GM23338 (cell line): ENCODE data around the gene CEP19. TPM values are rescaled to one million over a fixed set of nuclear protein-coding genes. Genes with fewer than 3 reads are reported as not detected.

Source experiments
- ATAC-seq: fragments of 200-7000 bp; cut with Tn5 transposase; 3 replicates; pipeline ENCODE4 v1.9.1; 2020
- DNase-seq: peaks from one replicate; pipeline ENCODE4 v3.0.0-alpha.2; 2015; ENCODE audit warnings: low spot score
- H2AFZ ChIP-seq: fragments of 200-600 bp; sonication (generic); 2 replicates; pipeline ENCODE4 v1.8.0; 2016; ENCODE audit warnings: antibody characterized with exemption, mild to moderate bottlenecking, moderate library complexity
- H3F3A ChIP-seq: fragments of 200-600 bp; sonication (generic); replicated peaks from 2 replicates; pipeline ENCODE4 v1.8.0; 2017; ENCODE audit warnings: antibody characterized with exemption, mixed run types, low read depth
- H3K27ac ChIP-seq: fragments of 200-600 bp; sonication (generic); 2 replicates; pipeline ENCODE4 v1.6.1; 2016; ENCODE audit warnings: low read depth
- H3K27me3 ChIP-seq: fragments of 200-600 bp; sonication (generic); 2 replicates; pipeline ENCODE4 v1.8.0; 2016; ENCODE audit warnings: mild to moderate bottlenecking, mixed run types, moderate library complexity; ENCODE audit not compliant: insufficient read depth
- H3K36me3 ChIP-seq: fragments of 200-600 bp; sonication (generic); 2 replicates; pipeline ENCODE4 v1.8.0; 2016; ENCODE audit warnings: mild to moderate bottlenecking; ENCODE audit not compliant: insufficient read depth
- H3K4me1 ChIP-seq: fragments of 200-600 bp; sonication (generic); 2 replicates; pipeline ENCODE4 v1.8.0; 2016; ENCODE audit warnings: mild to moderate bottlenecking, moderate library complexity; ENCODE audit not compliant: insufficient read depth
- H3K4me2 ChIP-seq: fragments of 200-600 bp; sonication (generic); 2 replicates; pipeline ENCODE4 v1.7.1; 2017; ENCODE audit warnings: mixed run types
- H3K4me3 ChIP-seq: fragments of 200-600 bp; sonication (generic); 2 replicates; pipeline ENCODE4 v1.6.1; 2016; ENCODE audit warnings: mixed run types
- H3K79me2 ChIP-seq: fragments of 200-600 bp; sonication (generic); replicated peaks from 2 replicates; pipeline ENCODE4 v1.8.0; 2017; ENCODE audit warnings: mild to moderate bottlenecking; ENCODE audit not compliant: insufficient read depth
- H3K9me2 ChIP-seq: fragments of 200-600 bp; sonication (generic); 2 replicates; pipeline ENCODE4 v1.8.0; 2017; ENCODE audit not compliant: insufficient read depth
- H4K20me1 ChIP-seq: fragments of 200-600 bp; sonication (generic); replicated peaks from 2 replicates; pipeline ENCODE4 v1.8.0; 2017; ENCODE audit warnings: mild to moderate bottlenecking; ENCODE audit not compliant: insufficient read depth
- H3K27ac Mint-ChIP-seq: 2 replicates; pipeline ENCODE4 v1.8.0; 2020; ENCODE audit warnings: inconsistent platforms, mild to moderate bottlenecking, moderate library complexity, mixed read lengths
- H3K27me3 Mint-ChIP-seq: 3 replicates; pipeline ENCODE4 v1.8.0; 2022; ENCODE audit warnings: low read depth, mild to moderate bottlenecking, moderate library complexity, mixed read lengths, inconsistent platforms; ENCODE audit not compliant: insufficient read depth, poor library complexity
- H3K36me3 Mint-ChIP-seq: 3 replicates; pipeline ENCODE4 v1.8.0; 2021; ENCODE audit warnings: low read depth, mild to moderate bottlenecking, inconsistent platforms, moderate library complexity, mixed read lengths
- H3K4me1 Mint-ChIP-seq: 3 replicates; pipeline ENCODE4 v1.8.0; 2020; ENCODE audit warnings: mild to moderate bottlenecking, inconsistent platforms, mixed read lengths
- H3K4me3 Mint-ChIP-seq: 3 replicates; pipeline ENCODE4 v1.8.0; 2021; ENCODE audit warnings: moderate library complexity, mild to moderate bottlenecking, inconsistent platforms, mixed read lengths
- H3K9me3 Mint-ChIP-seq: 3 replicates; pipeline ENCODE4 v1.8.0; 2020; ENCODE audit warnings: moderate library complexity, mild to moderate bottlenecking, inconsistent platforms, mixed read lengths
- ETS1 ChIP-seq: IDR thresholded peaks from 2 replicates; pipeline ENCODE4 v1.6.1; 2016; ENCODE audit warnings: antibody characterized with exemption
- EZH2 ChIP-seq: fragments of 200-600 bp; sonication (generic); IDR thresholded peaks from one replicate; pipeline ENCODE4 v1.8.0; 2017; ENCODE audit warnings: antibody characterized with exemption, mild to moderate bottlenecking, low read depth; ENCODE audit not compliant: unreplicated experiment
- EZH2phosphoT487 ChIP-seq: fragments of 200-600 bp; sonication (generic); IDR thresholded peaks from one replicate; pipeline ENCODE4 v1.8.1; 2018; ENCODE audit warnings: antibody characterized with exemption; ENCODE audit not compliant: unreplicated experiment
- JUNB ChIP-seq: IDR thresholded peaks from one replicate; pipeline ENCODE4 v1.6.1; 2016; ENCODE audit warnings: antibody characterized with exemption; ENCODE audit not compliant: unreplicated experiment
- NANOG ChIP-seq: IDR thresholded peaks from 2 replicates; pipeline ENCODE4 v1.6.1; 2016; ENCODE audit warnings: antibody characterized with exemption, borderline replicate concordance
- POLR2AphosphoS5 ChIP-seq: IDR thresholded peaks from 2 replicates; pipeline ENCODE4 v1.6.1; 2016; ENCODE audit warnings: antibody characterized with exemption, low read depth
- REST ChIP-seq: IDR thresholded peaks from one replicate; pipeline ENCODE4 v1.6.1; 2018; ENCODE audit warnings: antibody characterized with exemption; ENCODE audit not compliant: unreplicated experiment
- ZNF114 ChIP-seq: fragments of 250-450 bp; sonication (Bioruptor Pico); IDR thresholded peaks from 2 replicates; pipeline ENCODE4 v1.5.0; 2020; ENCODE audit warnings: mild to moderate bottlenecking, moderate library complexity
- ZNF331 ChIP-seq: fragments of 250-450 bp; sonication (Bioruptor Pico); IDR thresholded peaks from 2 replicates; pipeline ENCODE4 v1.5.0; 2020; ENCODE audit warnings: low read depth, mild to moderate bottlenecking, moderate library complexity
- polyA plus RNA-seq: library from polyadenylated mRNA; unstranded; fragments of >200 nt; fragmentation: Nextera tagmentation; extraction: Ambion mirVana; gene quantifications from 2 replicates; pipeline ENCODE4 v1.2.1, GENCODE V29; 2016
- total RNA-seq: library from RNA; depleted of rRNA; stranded (reverse); fragments of >200 nt; shearing (Covaris generic); gene quantifications from 2 replicates; pipeline ENCODE4 v1.2.3, GENCODE V29; 2014
- TF ChIP-seq, protein P1 (sequence below), 2 experiments: fragments of 200-600 bp in 1 of 2; sonication (generic) in 1 of 2; conservative IDR thresholded peaks; 2 replicates each; pipeline versions ENCODE4 v1.5.1 to v1.6.1; 2016 to 2017; ENCODE audit warnings: antibody characterized with exemption in 2 of 2, low read depth in 2 of 2, mild to moderate bottlenecking in 2 of 2, moderate library complexity in 1 of 2

Gene CEP19
- total and polyA plus RNA-seq, 2 experiments from 2014 or later, result 1.6 to 2.5 TPM

DNA sequence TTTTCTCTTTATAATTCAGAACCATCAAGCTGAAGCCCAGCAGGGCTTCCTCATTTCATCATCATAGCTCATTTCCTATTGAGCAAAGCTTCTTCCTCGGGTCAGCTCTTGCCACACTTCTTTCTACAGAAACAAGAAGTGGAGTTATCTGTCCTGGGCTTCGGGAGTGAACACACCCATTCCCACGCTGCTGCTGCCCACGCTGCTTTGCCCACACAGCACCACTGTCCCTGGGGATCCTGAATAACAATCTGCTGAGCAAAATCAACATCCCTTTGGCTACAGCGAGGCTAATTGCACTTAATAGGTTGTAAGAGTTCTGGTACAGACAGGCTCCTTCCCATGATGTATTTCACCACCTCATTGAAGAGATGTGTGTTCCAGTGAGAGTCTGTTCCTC, 23.7 kb downstream of the CEP19 start:
- TF ChIP-seq POLR2AphosphoS5 (no peak), NANOG (no peak), EZH2 (no peak), ZNF331 (CRISPR knock-in tag) (no peak)
- H3K4me3 Mint-ChIP-seq, result no peak overlapping the region
- H3K9me2 ChIP-seq, result no peaks in the 10 kb centered on the region
- peaks cover 5% of the 10 kb centered on the region for H3K27me3 Mint-ChIP-seq
- H3K4me2 ChIP-seq, result no peak overlapping the region
- no peaks in the 10 kb centered on the region for H4K20me1 ChIP-seq
- peak overlapping the region; percentile 97; the same call in 1 of the 2 replicates for H2AFZ ChIP-seq
- no peaks in the 10 kb centered on the region for H3K27me3 ChIP-seq
- DNase-seq (no peak), ATAC-seq (no peak)
- peaks cover 7% of the 10 kb centered on the region; the same call in 2 of the 3 replicates for H3K9me3 Mint-ChIP-seq
- H3K36me3 Mint-ChIP-seq, result no peaks in the 10 kb centered on the region; the same call in 2 of the 3 replicates
- H3K4me1 Mint-ChIP-seq, result peaks cover 18% of the 10 kb centered on the region
- H3K79me2 ChIP-seq, result no peaks in the 10 kb centered on the region
- H3K27ac Mint-ChIP-seq, result peak overlapping the region; percentile 63; the same call in 1 of the 2 replicates
- no peaks in the 10 kb centered on the region for H3K36me3 ChIP-seq
- 0 out of 2 replicates have a peak, but pooled peaks cover 2% of the 10 kb centered on the region for H3F3A ChIP-seq
- peaks cover 14% of the 10 kb centered on the region for H3K4me1 ChIP-seq
- H3K4me3 ChIP-seq, result no peak overlapping the region
- H3K27ac ChIP-seq, result no peak overlapping the region

- Histone ChIP-seq H3K27me3 (no peaks in the 10 kb centered on the region), H3K27ac (no peak overlapping the region), H3K4me3 (no peak overlapping the region), H3K36me3 (no peaks in the 10 kb centered on the region), H3F3A (no peaks in the 10 kb centered on the region; the same call in 1 of the 2 replicates), H3K4me2 (no peak overlapping the region), H3K4me1 (peaks cover 14% of the 10 kb centered on the region), H2AFZ (no peak overlapping the region), H4K20me1 (no peaks in the 10 kb centered on the region), H3K9me2 (no peaks in the 10 kb centered on the region), H3K79me2 (no peaks in the 10 kb centered on the region)
- Mint-ChIP-seq H3K36me3 (peaks cover 11% of the 10 kb centered on the region), H3K27ac (no peak overlapping the region), H3K27me3 (peaks cover 9% of the 10 kb centered on the region), H3K9me3 (peaks cover 19% of the 10 kb centered on the region; the same call in 2 of the 3 replicates), H3K4me3 (no peak overlapping the region), H3K4me1 (peaks cover 29% of the 10 kb centered on the region)
- DNase-seq (no peak), ATAC-seq (no peak)
- TF ChIP-seq POLR2AphosphoS5, result no peak
- no peak for TF ChIP-seq ZNF114
- TF ChIP-seq REST, result no peak
- TF ChIP-seq ZNF331 (CRISPR knock-in tag), result no peak
- TF ChIP-seq, protein P1, sequence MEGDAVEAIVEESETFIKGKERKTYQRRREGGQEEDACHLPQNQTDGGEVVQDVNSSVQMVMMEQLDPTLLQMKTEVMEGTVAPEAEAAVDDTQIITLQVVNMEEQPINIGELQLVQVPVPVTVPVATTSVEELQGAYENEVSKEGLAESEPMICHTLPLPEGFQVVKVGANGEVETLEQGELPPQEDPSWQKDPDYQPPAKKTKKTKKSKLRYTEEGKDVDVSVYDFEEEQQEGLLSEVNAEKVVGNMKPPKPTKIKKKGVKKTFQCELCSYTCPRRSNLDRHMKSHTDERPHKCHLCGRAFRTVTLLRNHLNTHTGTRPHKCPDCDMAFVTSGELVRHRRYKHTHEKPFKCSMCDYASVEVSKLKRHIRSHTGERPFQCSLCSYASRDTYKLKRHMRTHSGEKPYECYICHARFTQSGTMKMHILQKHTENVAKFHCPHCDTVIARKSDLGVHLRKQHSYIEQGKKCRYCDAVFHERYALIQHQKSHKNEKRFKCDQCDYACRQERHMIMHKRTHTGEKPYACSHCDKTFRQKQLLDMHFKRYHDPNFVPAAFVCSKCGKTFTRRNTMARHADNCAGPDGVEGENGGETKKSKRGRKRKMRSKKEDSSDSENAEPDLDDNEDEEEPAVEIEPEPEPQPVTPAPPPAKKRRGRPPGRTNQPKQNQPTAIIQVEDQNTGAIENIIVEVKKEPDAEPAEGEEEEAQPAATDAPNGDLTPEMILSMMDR (conservative IDR thresholded peaks at IDR 0.05; ENCODE audit: low read depth in 2 of 2), result no peak
- no peak for TF ChIP-seq NANOG
- TF ChIP-seq ETS1, result no peak
- no peak for TF ChIP-seq EZH2
- no peak for TF ChIP-seq EZH2phosphoT487
- TF ChIP-seq JUNB, result no peak
These were observed 25.6 kb downstream of the CEP19 start for GRCh38 chr3:196686436-196686835.
